ENCODE measurements around the gene LRRC7.

- TF ChIP-seq POLR2A (IDR thresholded peaks at IDR 0.05) (no peak), CTCF (IDR thresholded peaks at IDR 0.05) (no peak)
Observed at GRCh38 chr1:70077066-70077465, 509.3 kb downstream of the LRRC7 start.
